Ishikawa (cell line): Measurements from ENCODE around the gene ZC3H12C.

Experiments
- CEBPB ChIP-seq: IDR thresholded peaks from 2 replicates; pipeline ENCODE4 v1.6.1; 2012
- CREB1 ChIP-seq: IDR thresholded peaks from 2 replicates; pipeline ENCODE4 v1.6.1; 2012; ENCODE audit warnings: low read depth
- EGR1 ChIP-seq: IDR thresholded peaks from 2 replicates; pipeline ENCODE4 v1.6.1; 2012
- EP300 ChIP-seq: IDR thresholded peaks from 2 replicates; pipeline ENCODE4 v1.6.1; 2012; ENCODE audit warnings: borderline replicate concordance
- FOXM1 ChIP-seq: IDR thresholded peaks from 2 replicates; pipeline ENCODE4 v1.6.1; 2012; ENCODE audit warnings: low read depth, borderline replicate concordance
- NFIC ChIP-seq: IDR thresholded peaks from 2 replicates; pipeline ENCODE4 v1.6.1; 2012
- RAD21 ChIP-seq: IDR thresholded peaks from 2 replicates; pipeline ENCODE4 v1.6.1; 2012; ENCODE audit warnings: low read depth
- TAF1 ChIP-seq: IDR thresholded peaks from 2 replicates; pipeline ENCODE4 v1.6.1; 2012; ENCODE audit warnings: low read depth, mild to moderate bottlenecking
- TCF12 ChIP-seq: IDR thresholded peaks from 2 replicates; pipeline ENCODE4 v1.6.1; 2012; ENCODE audit warnings: low read depth
- TEAD4 ChIP-seq: IDR thresholded peaks from 2 replicates; pipeline ENCODE4 v1.6.1; 2012
- YY1 ChIP-seq: IDR thresholded peaks from 2 replicates; pipeline ENCODE4 v1.6.1; 2012; ENCODE audit warnings: low read depth
- ZBTB7A ChIP-seq: IDR thresholded peaks from 2 replicates; pipeline ENCODE4 v1.6.1; 2012; ENCODE audit warnings: low read depth
- TF ChIP-seq, protein P1 (sequence below): IDR thresholded peaks from 2 replicates; pipeline ENCODE4 v1.6.1; 2012
- TF ChIP-seq, protein P2 (sequence below): IDR thresholded peaks from 2 replicates; pipeline ENCODE4 v1.6.1; 2012; ENCODE audit warnings: low read depth, mild to moderate bottlenecking
- TF ChIP-seq, protein P3 (sequence below): IDR thresholded peaks from 2 replicates; pipeline ENCODE4 v1.6.1; 2012

Gene ZC3H12C

DNA sequence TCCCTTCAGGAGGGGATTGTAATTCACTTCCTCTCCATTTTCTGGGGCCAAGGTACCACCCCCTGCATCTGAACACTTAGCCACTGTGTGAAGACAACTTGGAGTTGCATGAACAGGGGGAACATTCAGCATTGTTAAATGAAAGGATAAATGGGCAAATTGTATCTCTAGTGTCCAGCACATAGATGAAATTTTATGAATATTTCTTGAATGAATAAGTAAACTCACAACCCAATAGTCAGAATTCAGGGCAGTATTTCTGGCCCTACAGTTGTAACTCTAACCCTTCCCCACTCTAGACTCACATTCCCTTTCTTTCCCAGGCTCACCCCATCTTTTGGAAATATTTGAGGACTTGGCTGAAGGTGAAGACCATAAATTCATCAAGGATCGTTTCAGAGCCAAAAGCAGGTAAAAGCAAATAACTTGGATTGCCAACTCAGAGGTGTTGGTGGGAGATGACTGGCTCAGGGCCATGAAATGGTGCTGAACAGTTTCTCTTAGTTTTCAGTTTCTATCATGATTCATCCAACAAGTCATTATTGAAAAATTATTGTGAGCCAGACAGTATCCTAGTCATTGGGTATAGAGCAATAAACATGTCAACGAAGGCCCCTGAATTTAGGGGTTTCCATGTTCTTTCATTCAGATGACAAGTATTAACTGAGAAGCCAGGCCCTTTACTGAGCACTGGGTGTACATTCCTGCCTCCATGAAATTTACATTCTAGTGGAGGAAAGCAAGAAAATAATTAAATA is 33.3 kb upstream of the ZC3H12C start:
- TF ChIP-seq, protein P1, sequence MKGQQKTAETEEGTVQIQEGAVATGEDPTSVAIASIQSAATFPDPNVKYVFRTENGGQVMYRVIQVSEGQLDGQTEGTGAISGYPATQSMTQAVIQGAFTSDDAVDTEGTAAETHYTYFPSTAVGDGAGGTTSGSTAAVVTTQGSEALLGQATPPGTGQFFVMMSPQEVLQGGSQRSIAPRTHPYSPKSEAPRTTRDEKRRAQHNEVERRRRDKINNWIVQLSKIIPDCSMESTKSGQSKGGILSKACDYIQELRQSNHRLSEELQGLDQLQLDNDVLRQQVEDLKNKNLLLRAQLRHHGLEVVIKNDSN, result no peak
- no peak for TF ChIP-seq ZBTB7A
- no peak for TF ChIP-seq EP300
- TF ChIP-seq RAD21, result no peak
- 0 out of 2 replicates have a peak, but pooled peaks have one; percentile 16 for TF ChIP-seq NFIC
- TF ChIP-seq TCF12, result no peak
- TF ChIP-seq, protein P2, sequence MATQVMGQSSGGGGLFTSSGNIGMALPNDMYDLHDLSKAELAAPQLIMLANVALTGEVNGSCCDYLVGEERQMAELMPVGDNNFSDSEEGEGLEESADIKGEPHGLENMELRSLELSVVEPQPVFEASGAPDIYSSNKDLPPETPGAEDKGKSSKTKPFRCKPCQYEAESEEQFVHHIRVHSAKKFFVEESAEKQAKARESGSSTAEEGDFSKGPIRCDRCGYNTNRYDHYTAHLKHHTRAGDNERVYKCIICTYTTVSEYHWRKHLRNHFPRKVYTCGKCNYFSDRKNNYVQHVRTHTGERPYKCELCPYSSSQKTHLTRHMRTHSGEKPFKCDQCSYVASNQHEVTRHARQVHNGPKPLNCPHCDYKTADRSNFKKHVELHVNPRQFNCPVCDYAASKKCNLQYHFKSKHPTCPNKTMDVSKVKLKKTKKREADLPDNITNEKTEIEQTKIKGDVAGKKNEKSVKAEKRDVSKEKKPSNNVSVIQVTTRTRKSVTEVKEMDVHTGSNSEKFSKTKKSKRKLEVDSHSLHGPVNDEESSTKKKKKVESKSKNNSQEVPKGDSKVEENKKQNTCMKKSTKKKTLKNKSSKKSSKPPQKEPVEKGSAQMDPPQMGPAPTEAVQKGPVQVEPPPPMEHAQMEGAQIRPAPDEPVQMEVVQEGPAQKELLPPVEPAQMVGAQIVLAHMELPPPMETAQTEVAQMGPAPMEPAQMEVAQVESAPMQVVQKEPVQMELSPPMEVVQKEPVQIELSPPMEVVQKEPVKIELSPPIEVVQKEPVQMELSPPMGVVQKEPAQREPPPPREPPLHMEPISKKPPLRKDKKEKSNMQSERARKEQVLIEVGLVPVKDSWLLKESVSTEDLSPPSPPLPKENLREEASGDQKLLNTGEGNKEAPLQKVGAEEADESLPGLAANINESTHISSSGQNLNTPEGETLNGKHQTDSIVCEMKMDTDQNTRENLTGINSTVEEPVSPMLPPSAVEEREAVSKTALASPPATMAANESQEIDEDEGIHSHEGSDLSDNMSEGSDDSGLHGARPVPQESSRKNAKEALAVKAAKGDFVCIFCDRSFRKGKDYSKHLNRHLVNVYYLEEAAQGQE, result no peak
- TF ChIP-seq FOXM1, result no peak
- TF ChIP-seq, protein P3, sequence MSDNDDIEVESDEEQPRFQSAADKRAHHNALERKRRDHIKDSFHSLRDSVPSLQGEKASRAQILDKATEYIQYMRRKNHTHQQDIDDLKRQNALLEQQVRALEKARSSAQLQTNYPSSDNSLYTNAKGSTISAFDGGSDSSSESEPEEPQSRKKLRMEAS, result no peak
- TF ChIP-seq TEAD4, result peak; percentile 23; the same call in 1 of the 2 replicates
- TF ChIP-seq EGR1, result no peak
- TF ChIP-seq TAF1, result no peak

DNA sequence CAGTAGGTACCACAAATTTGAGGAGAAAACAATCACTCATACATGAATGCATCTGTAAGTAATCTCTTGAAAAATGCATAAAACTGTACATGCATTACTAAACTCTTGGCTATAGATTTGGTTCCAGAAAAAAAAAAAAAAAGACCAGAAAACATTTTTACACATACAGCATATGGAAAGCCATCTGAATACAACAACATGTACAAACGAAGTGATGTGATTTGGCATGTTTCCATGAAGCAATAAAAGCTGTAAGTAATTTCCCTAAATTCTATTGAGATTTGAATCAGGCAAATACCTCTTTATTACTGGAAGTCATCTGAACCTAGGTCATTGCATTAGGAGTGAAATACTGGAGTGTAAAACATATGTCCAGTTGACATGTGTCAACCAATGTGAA is 31.9 kb upstream of the ZC3H12C start:
- TF ChIP-seq TCF12, result no peak
- TF ChIP-seq FOXM1, result no peak
- no peak for TF ChIP-seq EP300
- no peak for TF ChIP-seq EGR1
- TF ChIP-seq RAD21, result no peak
- TF ChIP-seq, protein P2, result no peak
- no peak for TF ChIP-seq ZBTB7A
- no peak for TF ChIP-seq CEBPB
- TF ChIP-seq TEAD4, result no peak
- no peak for TF ChIP-seq YY1

DNA sequence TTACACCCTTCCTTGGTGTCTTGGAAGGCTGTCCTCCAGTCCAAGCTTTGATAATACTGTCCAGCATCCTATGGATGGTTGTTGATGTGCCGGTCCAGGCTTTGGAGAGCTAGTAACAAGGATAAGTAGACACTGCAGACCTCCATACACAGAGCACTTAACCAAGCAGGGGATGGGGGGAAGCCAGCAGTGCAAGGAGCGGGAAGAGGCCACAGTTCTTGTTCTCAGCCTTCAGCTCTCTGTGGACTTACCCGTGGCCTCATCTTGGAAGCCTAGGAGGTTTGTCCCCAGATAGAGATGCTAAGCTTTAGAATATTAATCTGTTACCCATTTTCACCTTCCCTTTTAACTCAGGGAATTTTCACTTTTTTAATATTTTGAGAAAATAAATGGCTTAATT is 30.9 kb upstream of the ZC3H12C start:
- no peak for TF ChIP-seq ZBTB7A
- TF ChIP-seq, protein P2, result no peak
- TF ChIP-seq CEBPB, result no peak
- TF ChIP-seq TCF12, result no peak
- TF ChIP-seq TAF1, result no peak
- no peak for TF ChIP-seq TEAD4
- TF ChIP-seq FOXM1, result no peak
- no peak for TF ChIP-seq EGR1
- TF ChIP-seq NFIC, result no peak
- TF ChIP-seq, protein P3, result no peak
- no peak for TF ChIP-seq RAD21

DNA sequence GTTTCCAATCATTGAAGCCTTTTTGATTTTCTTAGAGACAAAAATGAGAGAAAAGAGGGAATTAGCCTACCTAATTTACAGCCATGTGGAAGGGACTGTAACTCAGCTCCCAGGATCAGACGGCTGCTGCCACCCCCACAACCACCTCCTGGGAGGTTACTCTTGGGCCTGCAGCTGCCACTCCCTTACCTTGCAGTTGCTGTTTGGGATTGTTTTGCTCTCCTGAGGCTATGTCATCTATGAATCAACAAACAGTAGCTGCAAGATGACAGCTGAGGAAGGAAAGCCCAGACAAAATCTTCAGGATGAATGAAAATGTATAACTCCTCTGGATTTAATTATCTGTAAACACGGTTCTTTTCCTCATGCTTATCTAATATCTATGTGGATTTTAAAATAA is 28.0 kb upstream of the ZC3H12C start:
- TF ChIP-seq TAF1 (no peak), ZBTB7A (no peak), NFIC (no peak), CEBPB (no peak), EGR1 (no peak), EP300 (no peak), CREB1 (no peak), TEAD4 (no peak), YY1 (no peak), FOXM1 (no peak), RAD21 (no peak), TCF12 (no peak)
- TF ChIP-seq, protein P3, result no peak
- TF ChIP-seq, protein P1, result no peak
- TF ChIP-seq, protein P2, result no peak
